ENCODE results near the gene ABCB1.

DNA sequence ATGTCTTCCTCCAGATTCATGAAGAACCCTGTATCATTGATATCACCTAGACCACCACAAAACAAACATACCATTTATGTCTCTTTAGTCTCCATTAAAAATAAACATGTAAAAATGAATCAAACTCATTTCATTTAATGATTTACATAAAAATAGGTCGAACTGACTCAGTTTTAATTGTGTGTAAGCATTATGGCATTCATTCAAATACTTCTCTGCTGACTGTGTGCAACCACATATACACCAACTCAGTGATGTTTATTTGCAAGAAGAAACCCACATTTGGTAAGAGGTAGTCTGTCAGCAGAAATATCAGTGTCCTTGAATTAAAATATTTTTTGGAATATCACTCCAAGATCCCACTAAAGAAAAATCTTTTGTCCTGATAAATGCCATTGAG lies 30.5 kb downstream of the ABCB1 start:
- TF ChIP-seq CTCF (IDR thresholded peaks at IDR 0.05) (no peak), EP300 (IDR thresholded peaks at IDR 0.05; ENCODE audit: low read depth) (no peak), POLR2A (IDR thresholded peaks at IDR 0.05) (no peak), POLR2AphosphoS5 (IDR thresholded peaks at IDR 0.05) (no peak)

Measured in transverse colon (tissue), 4 donors.